AG04449 (cell line): ENCODE data around the gene UFD1.

Experiments used
- CTCF ChIA-PET: fragments of 350-600 bp; formaldehyde crosslinking; extraction: SDS; loops from one replicate; lab custom pipeline; 2021; ENCODE audit warnings: antibody characterized with exemption; lab: Yijun Ruan, JAX
- POLR2A ChIA-PET: fragments of 400-600, 350-600 bp; formaldehyde crosslinking; extraction: SDS; loops from one replicate; lab custom pipeline; 2020; ENCODE audit warnings: antibody characterized with exemption, inconsistent platforms; lab: Yijun Ruan, JAX
- DNase-seq: peaks from one replicate; pipeline ENCODE4 v3.0.0-alpha.2; 2010; ENCODE audit warnings: low read depth, low spot score
- H3K4me3 ChIP-seq: 2 replicates; pipeline ENCODE4 v1.5.1; 2011; ENCODE audit warnings: low read depth, mild to moderate bottlenecking, control low read depth, low read length
- TF ChIP-seq, protein P1 (sequence below): IDR thresholded peaks from one replicate; pipeline ENCODE4 v1.5.1; 2011; ENCODE audit warnings: mild to moderate bottlenecking, moderate library complexity, low read length, control low read depth, inconsistent platforms; ENCODE audit not compliant: insufficient read depth; ENCODE audit errors: missing control alignments

The UFD1 gene

DNA sequence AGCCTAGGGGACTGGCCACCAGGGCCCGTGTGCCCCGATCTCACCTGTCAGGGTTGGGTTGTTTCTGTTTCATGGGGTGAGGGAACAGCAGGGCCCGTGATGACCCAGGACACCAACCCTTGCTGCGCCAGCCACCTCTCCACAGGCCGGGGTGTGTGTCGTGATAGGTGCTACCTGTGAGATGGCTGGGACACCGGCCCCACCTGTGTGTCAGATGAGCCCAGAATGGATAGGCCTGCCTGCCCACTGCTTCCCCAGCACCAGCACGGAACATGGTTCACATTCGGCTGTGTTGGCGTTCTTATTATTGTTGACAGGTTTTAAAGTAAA lies 38.1 kb upstream of the UFD1 start:
- ChIA-PET POLR2A (no interaction called here), CTCF (no interaction called here)
- TF ChIP-seq, protein P1, sequence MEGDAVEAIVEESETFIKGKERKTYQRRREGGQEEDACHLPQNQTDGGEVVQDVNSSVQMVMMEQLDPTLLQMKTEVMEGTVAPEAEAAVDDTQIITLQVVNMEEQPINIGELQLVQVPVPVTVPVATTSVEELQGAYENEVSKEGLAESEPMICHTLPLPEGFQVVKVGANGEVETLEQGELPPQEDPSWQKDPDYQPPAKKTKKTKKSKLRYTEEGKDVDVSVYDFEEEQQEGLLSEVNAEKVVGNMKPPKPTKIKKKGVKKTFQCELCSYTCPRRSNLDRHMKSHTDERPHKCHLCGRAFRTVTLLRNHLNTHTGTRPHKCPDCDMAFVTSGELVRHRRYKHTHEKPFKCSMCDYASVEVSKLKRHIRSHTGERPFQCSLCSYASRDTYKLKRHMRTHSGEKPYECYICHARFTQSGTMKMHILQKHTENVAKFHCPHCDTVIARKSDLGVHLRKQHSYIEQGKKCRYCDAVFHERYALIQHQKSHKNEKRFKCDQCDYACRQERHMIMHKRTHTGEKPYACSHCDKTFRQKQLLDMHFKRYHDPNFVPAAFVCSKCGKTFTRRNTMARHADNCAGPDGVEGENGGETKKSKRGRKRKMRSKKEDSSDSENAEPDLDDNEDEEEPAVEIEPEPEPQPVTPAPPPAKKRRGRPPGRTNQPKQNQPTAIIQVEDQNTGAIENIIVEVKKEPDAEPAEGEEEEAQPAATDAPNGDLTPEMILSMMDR, result no peak
- no peak overlapping the region for H3K4me3 ChIP-seq
- DNase-seq, result no peak

DNA sequence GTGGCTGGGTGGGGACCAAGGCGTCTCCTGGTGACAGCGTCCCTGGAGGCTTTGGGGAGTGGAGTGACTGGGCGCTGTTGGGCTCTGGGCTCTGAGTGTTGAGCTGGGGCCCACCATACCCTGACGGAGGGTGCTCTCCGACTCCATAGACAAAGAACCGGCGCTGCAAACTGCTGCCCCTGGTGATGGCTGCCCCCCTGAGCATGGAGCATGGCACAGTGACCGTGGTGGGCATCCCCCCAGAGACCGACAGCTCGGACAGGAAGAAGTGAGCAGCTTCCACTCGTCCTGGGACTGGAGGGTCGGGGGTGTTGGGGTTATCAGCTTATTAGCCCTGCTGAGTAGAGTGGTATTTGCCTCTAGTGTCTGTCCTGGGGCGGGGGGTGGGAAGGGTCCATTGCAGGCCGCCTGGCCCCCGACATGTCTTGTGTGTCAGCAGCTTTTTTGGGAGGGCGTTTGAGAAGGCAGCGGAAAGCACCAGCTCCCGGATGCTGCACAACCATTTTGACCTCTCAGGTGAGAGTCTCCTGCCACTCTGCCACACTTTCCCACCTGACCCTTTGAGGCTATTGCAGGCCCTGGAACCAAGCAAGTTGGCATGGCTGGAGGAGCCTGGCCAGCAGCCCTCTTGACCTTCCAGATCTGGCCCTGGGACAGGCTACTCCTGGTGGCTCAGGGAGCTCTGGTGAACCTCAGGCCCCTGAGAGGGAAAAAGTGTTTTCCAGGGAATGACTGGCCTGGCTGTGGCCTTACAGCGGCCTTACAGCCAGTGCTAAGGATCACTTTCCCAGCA lies 37.6 kb upstream of the UFD1 start:
- CTCF ChIA-PET, result no interaction called here
- no peak for DNase-seq

DNA sequence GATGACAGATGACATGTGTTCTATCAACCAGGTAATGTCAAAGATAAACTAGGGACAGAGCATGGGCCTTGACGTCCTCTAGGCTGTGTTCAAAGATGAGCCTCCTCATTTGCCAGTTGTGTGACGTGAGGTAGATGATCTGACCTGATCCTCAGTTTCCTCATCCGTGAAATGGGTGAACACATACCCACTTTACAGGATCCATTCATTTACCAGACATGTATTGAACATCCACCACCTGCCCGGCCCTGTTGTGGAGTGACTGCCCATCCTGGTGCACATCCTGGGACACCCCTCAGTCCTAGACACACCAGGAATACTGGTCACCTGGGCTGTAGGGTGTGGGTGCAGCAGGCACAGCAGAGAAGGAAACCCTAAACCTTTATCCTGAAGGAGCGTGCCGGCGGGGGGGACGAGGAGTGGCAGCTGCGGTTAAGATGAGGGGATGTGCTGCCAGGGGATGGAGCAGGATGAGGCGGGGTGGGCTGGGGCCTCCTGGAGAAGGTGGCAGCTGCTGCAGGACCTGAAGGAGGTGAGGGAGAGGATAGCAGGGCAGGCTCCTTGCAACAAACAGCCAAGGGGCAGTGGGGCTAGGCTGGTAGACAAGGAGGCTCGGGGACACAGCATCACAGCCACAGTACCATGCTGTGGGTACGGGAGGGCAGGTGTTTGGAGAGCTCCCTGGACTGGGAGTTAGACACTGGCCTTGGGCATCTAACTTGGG lies 36.8 kb upstream of the UFD1 start:
- H3K4me3 ChIP-seq, result no peak overlapping the region
- no peak for DNase-seq
- TF ChIP-seq, protein P1, result no peak
- POLR2A ChIA-PET, result no interaction called here
- CTCF ChIA-PET, result no interaction called here

More for the DNA sequence above, 37.6 kb upstream of the UFD1 start:
- TF ChIP-seq, protein P1, result no peak
- no peak overlapping the region for H3K4me3 ChIP-seq
- POLR2A ChIA-PET, result no interaction called here

DNA sequence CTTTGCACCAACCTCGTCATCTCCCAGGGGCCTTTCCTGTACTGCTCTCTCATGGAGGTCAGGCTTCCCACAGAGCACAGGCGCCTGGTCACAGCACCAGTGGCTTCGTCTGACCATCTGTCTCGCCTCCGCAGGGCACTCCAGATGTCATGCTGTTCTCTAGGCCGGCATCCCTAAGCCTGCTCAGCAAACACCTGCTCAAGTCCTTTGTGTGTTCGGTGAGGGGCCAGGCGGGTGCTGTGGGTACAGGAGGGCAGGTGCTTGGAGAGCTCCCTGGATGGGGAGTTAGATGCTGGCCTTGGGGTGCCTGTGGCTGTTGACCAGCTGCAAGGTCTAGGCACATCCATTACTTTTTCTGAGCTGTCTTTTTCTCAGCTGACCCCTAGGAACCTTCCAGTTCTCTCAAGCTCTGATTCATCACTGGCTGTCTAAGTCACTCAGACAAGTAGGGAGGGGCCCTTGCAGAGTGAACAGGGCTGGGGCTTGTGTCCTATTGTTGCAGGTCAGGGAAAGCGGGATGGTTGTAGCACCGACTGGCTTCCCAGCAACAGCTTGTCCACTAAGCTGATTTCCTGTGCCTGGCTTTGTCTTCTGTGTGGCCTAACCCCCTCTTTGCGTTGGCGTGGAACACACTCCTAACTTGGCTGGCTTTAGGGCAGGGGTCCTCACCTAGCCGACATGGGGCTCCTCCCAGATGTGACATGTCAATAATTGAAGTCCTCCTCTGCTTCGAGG lies 36.0 kb upstream of the UFD1 start:
- no peak for DNase-seq
- no peak overlapping the region for H3K4me3 ChIP-seq
- TF ChIP-seq, protein P1, result no peak
- ChIA-PET CTCF (interaction anchor here (0.9 kb wide), 1 partner anchor 114 kb away, joined by 3 read pairs; no protein-coding TSS in a partner anchor), POLR2A (no interaction called here)

DNA sequence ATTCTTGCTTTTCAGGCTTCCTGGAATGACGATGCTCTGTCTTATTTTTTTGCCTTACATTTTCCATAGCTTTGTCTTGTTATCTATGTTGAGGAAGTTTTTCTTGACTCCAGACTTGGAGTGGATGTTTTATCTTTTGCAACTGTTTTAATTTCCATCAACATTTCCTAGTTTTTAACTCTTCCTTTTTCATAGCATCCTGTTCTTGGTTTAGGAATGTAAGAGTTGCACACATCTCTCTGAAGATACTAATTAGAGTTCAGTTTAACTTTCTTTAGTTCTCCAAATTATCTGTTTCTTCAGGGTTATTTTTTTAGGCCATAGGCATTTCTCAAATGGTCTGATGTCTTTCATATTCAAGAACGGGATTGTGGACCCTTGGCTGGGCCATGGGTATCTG lies 34.8 kb upstream of the UFD1 start:
- TF ChIP-seq, protein P1, result no peak
- DNase-seq, result no peak
- POLR2A ChIA-PET, result no interaction called here
- CTCF ChIA-PET, result no interaction called here
- H3K4me3 ChIP-seq, result no peak overlapping the region

DNA sequence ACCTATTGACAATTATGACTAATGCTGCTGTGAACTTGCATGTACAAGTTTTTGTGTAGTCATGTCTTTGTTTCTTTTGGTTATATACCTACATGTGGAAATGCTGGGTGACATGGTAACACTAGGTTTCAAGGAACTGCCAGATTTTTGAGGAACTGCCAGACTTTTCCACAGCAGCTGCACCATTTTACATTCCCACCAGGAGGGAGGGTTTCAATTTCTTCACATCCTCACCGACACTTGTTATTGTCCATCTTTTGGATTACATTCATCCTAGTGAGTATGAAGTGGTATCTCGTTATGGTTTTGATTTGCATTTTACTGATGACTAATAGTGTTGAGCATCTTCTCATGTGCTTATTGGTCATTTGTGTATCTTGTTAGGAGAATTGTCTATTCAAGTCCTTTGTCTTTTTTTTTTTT lies 31.9 kb upstream of the UFD1 start:
- TF ChIP-seq, protein P1, result no peak
- H3K4me3 ChIP-seq, result no peak overlapping the region
- CTCF ChIA-PET, result no interaction called here
- POLR2A ChIA-PET, result no interaction called here
- DNase-seq, result no peak
